Kidney (tissue), 14 donors: ENCODE results near the gene MFSD1. TPM values are rescaled to one million over a fixed set of nuclear protein-coding genes. Genes with fewer than 3 reads are reported as not detected.
"Not testable (repeated sequence)": the region's sequence is repeated elsewhere in the genome, so short reads cannot be mapped to it uniquely, and the experiment has no call there.

Source experiments
- DNase-seq, 5 donors: peaks; one replicate each; pipeline ENCODE4 v3.0.0-alpha.2; 2013 to 2020
- FAIRE-seq: peaks from 2 replicates; lab custom pipeline; 2012; peaks lifted over from hg19 to GRCh38; lab: Jason Lieb, UNC
- H3K27ac ChIP-seq, 2 donors: one replicate each; pipeline ENCODE4 v1.7.0; 2013; ENCODE audit warnings: low read depth in 2 of 2, low read length in 2 of 2, inconsistent platforms in 1 of 2
- H3K27me3 ChIP-seq: one replicate; pipeline ENCODE4 v1.7.1; 2013; ENCODE audit warnings: low read length, inconsistent platforms; ENCODE audit not compliant: control insufficient read depth, insufficient read depth
- H3K36me3 ChIP-seq, 3 donors: one replicate each; pipeline versions ENCODE4 v1.7.0 to v1.7.1; 2013; ENCODE audit warnings: low read length in 3 of 3, control low read depth in 1 of 3, inconsistent platforms in 1 of 3; ENCODE audit not compliant: insufficient read depth in 3 of 3, control insufficient read depth in 2 of 3
- H3K4me1 ChIP-seq, 3 donors: one replicate each; pipeline versions ENCODE4 v1.7.0 to v1.7.1; 2013; ENCODE audit warnings: low read length in 3 of 3, inconsistent platforms in 1 of 3, low read depth in 1 of 3; ENCODE audit not compliant: control insufficient read depth in 2 of 3, insufficient read depth in 2 of 3
- H3K4me3 ChIP-seq, 3 donors: one replicate each; pipeline versions ENCODE4 v1.7.0 to v1.8.1; 2013; ENCODE audit warnings: low read length in 3 of 3, control low read depth in 1 of 3, inconsistent platforms in 1 of 3
- H3K9ac ChIP-seq, 3 donors: one replicate each; pipeline versions ENCODE4 v1.7.0 to v1.7.1; 2013; ENCODE audit warnings: low read length in 3 of 3, control low read depth in 1 of 3, inconsistent platforms in 1 of 3
- H3K9me3 ChIP-seq, 3 donors: one replicate each; pipeline versions ENCODE4 v1.7.0 to v1.7.1; 2013; ENCODE audit warnings: low read length in 3 of 3, control low read depth in 1 of 3, inconsistent platforms in 1 of 3; ENCODE audit not compliant: control insufficient read depth in 2 of 3, insufficient read depth in 1 of 3
- intact Hi-C: fragments of 100-400 bp; cut with DNase I; formaldehyde crosslinking; loops from one replicate; pipeline ENCODE4 v1.11.1; 2022
- polyA plus RNA-seq: library from polyadenylated mRNA; stranded (reverse); fragments of 350-450 nt; fragmentation: Illumina TruSeq; extraction: RNeasy Lipid Tissue Mini Kit (QIAGEN cat#74804); gene quantifications from one replicate; pipeline ENCODE4 v1.2.3, GENCODE V29; 2014; ENCODE audit warnings: low read depth, low replicate concordance; ENCODE audit not compliant: insufficient read depth
- total RNA-seq: library from RNA; stranded (reverse); fragmentation: NEBNext Ultra II Directional; extraction: Animal tissue kit (Norgen Biotek cat#: 25700); gene quantifications from one replicate; pipeline ENCODE4 v1.2.1, GENCODE V29; 2021
- TF ChIP-seq, protein P1 (sequence below): IDR thresholded peaks from 3 replicates; pipeline ENCODE4 v1.5.1; 2012; ENCODE audit warnings: mild to moderate bottlenecking, moderate library complexity, borderline replicate concordance; ENCODE audit not compliant: insufficient read depth; ENCODE audit errors: extremely low read depth
- donor health status: control.
- donor health status: control.
- donor health status: control.
- donor health status: control.
- donor health status: control.
- donor health status: DM: yes; HTN: yes; CAD: no.
- donor health status: Normal renal cell carcinoma (clear cell type).

MFSD1 gene
- total and polyA plus RNA-seq, 2 donors from 2014 or later: 46.5 to 76.2 TPM

DNA sequence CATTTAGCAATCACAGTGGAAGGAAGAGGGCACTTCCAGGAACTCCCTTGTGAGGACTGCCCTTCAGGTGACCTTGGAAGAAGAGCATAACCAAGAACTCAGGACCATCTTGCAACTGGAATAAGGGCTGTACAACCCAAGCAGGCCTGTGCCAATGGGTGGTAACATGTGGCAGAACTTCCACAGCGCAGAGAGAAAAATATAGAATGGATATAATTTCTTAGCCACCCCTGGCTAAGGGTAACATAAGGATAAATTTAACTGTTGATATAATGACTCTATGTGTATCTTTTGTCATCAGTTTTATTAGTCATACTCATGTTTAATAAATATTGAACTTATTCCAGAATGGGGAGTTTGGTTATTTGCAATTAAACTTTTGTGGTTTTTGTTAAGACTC, 13.4 kb upstream of the MFSD1 start:
- Histone ChIP-seq H3K9ac (no peak overlapping the region), H3K4me1 (peaks cover 0 to 2% (median 0%) of the 10 kb centered on the region in 3 donors), H3K4me3 (no peak overlapping the region), H3K27me3 (no peaks in the 10 kb centered on the region), H3K36me3 (no peaks in the 10 kb centered on the region), H3K27ac (no peak overlapping the region), H3K9me3 (no peaks in the 10 kb centered on the region)
- TF ChIP-seq, protein P1, sequence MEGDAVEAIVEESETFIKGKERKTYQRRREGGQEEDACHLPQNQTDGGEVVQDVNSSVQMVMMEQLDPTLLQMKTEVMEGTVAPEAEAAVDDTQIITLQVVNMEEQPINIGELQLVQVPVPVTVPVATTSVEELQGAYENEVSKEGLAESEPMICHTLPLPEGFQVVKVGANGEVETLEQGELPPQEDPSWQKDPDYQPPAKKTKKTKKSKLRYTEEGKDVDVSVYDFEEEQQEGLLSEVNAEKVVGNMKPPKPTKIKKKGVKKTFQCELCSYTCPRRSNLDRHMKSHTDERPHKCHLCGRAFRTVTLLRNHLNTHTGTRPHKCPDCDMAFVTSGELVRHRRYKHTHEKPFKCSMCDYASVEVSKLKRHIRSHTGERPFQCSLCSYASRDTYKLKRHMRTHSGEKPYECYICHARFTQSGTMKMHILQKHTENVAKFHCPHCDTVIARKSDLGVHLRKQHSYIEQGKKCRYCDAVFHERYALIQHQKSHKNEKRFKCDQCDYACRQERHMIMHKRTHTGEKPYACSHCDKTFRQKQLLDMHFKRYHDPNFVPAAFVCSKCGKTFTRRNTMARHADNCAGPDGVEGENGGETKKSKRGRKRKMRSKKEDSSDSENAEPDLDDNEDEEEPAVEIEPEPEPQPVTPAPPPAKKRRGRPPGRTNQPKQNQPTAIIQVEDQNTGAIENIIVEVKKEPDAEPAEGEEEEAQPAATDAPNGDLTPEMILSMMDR: no peak
- DNase-seq (no peak), FAIRE-seq (no peak)
- intact Hi-C loops: no loop called here

DNA sequence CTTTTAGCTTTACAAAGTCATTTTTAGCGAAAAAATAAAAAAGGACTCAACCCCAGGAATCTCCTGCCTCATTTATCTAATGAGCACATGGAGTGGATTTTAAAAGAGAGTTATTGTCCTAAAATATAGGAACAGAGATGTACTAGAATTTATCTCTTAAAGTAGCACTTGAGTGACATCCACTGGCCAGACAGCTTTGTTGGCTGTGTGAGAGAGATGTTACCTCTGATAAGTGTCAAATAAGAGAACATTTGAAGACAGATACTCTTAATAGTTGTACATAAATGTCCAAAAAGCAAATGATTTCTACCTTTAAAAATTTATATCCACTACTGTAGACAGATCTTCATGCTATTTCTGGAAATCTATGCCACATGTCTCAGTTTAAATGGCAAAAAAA, 12.3 kb upstream of the MFSD1 start:
- DNase-seq (peak in 2 of 5 donors; percentile 26 to 60), FAIRE-seq (peak; percentile 64)
- no peak overlapping the region for H3K9ac ChIP-seq
- no peak overlapping the region for H3K4me3 ChIP-seq
- no peak overlapping the region for H3K27ac ChIP-seq
- intact Hi-C loops: no loop called here
- TF ChIP-seq, protein P1: peak; percentile 29
- H3K36me3 ChIP-seq: no peaks in the 10 kb centered on the region
- peaks cover 0 to 2% (median 0%) of the 10 kb centered on the region in 3 donors for H3K4me1 ChIP-seq
- no peaks in the 10 kb centered on the region for H3K27me3 ChIP-seq
- no peaks in the 10 kb centered on the region for H3K9me3 ChIP-seq

DNA sequence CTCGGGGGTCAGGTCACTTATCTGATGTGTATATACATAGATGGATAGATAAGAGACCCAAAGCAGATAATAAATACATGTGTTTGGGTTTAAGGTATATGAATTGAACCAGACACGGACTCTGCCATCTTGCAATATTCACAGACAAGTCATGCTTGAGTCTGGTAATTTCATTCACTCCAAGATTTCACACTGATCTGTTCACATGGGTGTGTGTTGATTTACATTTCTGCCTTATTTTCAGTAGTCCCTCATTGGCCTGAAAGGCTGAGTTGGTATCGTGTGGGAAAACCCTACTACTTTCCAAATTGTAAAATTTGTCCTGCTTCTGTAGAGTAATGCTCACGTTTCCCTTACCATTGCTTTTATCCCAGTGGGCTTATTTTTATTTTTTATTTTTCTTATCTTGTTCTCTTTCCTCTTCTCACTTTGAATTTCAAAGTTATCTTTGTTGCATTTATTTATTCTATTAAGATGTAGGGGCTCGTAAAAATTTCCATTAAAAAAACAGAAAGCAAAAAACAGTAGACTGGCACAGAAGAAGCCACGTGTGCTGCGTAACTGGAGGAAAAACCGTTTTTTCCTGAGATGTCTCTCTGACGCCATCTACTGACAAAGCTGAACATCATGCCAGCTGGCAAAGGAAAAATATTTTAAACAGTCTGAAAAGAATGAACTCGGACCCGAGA, 10.8 kb upstream of the MFSD1 start:
- Histone ChIP-seq H3K27ac (no peak overlapping the region), H3K27me3 (no peaks in the 10 kb centered on the region), H3K36me3 (no peaks in the 10 kb centered on the region), H3K4me1 (peaks cover 0 to 2% (median 0%) of the 10 kb centered on the region in 3 donors), H3K9me3 (no peaks in the 10 kb centered on the region), H3K9ac (no peak overlapping the region), H3K4me3 (peak overlapping the region in 1 of 3 donors; percentile 32)
- DNase-seq (peak in 3 of 5 donors; percentile 38 to 85 (median 75)), FAIRE-seq (peak; percentile 92)
- TF ChIP-seq, protein P1: peak; percentile 92
- intact Hi-C loops: loop anchor here (10.0 kb wide), 1 partner anchor 126 kb away; no protein-coding TSS in a partner anchor

DNA sequence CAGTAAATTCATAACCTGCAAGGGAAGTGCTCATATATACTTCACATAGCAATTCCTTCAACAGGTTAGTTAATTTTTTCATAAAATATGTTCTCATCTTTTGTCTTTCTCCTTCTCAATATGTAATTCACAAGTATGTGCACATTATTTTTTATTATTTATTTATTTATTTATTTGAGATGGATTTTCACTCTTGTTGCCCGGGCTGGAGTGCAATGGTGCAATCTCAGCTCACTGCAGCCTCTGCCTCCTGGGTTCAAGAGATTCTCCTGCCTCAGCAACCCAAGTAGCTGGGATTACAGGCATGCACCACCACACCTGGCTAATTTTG, 10.3 kb upstream of the MFSD1 start:
- not testable (repeated sequence) for H3K27me3 ChIP-seq, H3K4me1 ChIP-seq, H3K4me3 ChIP-seq, DNase-seq, H3K9me3 ChIP-seq, FAIRE-seq, H3K9ac ChIP-seq, H3K27ac ChIP-seq, H3K36me3 ChIP-seq
- intact Hi-C loops: loop anchor here (10.0 kb wide), 1 partner anchor 127 kb away; no protein-coding TSS in a partner anchor
